ENCODE data around the gene TBC1D9. TPM values are rescaled to one million over a fixed set of nuclear protein-coding genes. Genes with fewer than 3 reads are reported as not detected.

The TBC1D9 gene
- total RNA-seq, 1 experiment from 2014 or later, result 0.70 TPM

DNA sequence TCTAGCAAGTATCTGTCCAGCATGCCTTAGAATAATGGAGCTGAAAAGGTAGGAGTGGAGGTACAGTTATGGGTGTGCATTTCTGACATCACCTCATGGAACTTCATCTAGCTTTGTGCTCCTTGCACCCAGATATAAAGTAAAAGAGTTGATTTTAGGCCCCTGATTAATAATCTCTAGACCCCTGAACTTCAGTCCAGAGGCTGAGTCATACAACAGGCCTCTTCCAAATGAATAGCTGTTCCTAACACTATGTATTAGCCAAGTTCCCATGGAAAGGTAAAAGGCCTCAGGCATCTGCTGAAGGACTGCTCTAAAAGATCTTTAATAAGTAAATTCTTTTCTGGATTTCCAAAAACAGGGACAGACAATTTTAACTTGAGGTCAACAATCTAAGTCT, 16.2 kb downstream of the TBC1D9 start:
- no peaks in the 10 kb centered on the region; the same call in 1 of the 2 replicates for H3K27me3 Mint-ChIP-seq (ENCODE audit: low read depth)
- no peaks in the 10 kb centered on the region for H3K9me3 Mint-ChIP-seq
- ChIA-PET POLR2A (no interaction called here), CTCF (no interaction called here)
- peaks cover 82% of the 10 kb centered on the region for H3K4me1 Mint-ChIP-seq
- ATAC-seq, result no peak
- TF ChIP-seq MYBL2 (CRISPR knock-in tag; IDR thresholded peaks at IDR 0.05) (no peak), ESRRA (CRISPR knock-in tag; IDR thresholded peaks at IDR 0.05; ENCODE audit: borderline replicate concordance) (no peak), TP53 (CRISPR knock-in tag; IDR thresholded peaks at IDR 0.05) (no peak), ZNF671 (CRISPR knock-in tag; IDR thresholded peaks at IDR 0.05) (no peak), GRHL2 (CRISPR knock-in tag; IDR thresholded peaks at IDR 0.05; ENCODE audit: insufficient replicate concordance, severe bottlenecking) (no peak), ETV6 (CRISPR knock-in tag; IDR thresholded peaks at IDR 0.05) (no peak), CREM (CRISPR knock-in tag; IDR thresholded peaks at IDR 0.05) (no peak), SMAD4 (CRISPR knock-in tag; IDR thresholded peaks at IDR 0.05) (no peak), ZNF121 (CRISPR knock-in tag; IDR thresholded peaks at IDR 0.05) (no peak), HMGA2 (CRISPR knock-in tag; IDR thresholded peaks at IDR 0.05) (no peak), ZNF423 (CRISPR knock-in tag; IDR thresholded peaks at IDR 0.05) (no peak), ZNF232 (CRISPR knock-in tag; IDR thresholded peaks at IDR 0.05) (no peak)
- TF ChIP-seq, protein P1, sequence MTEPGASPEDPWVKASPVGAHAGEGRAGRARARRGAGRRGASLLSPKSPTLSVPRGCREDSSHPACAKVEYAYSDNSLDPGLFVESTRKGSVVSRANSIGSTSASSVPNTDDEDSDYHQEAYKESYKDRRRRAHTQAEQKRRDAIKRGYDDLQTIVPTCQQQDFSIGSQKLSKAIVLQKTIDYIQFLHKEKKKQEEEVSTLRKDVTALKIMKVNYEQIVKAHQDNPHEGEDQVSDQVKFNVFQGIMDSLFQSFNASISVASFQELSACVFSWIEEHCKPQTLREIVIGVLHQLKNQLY (CRISPR knock-in tag; IDR thresholded peaks at IDR 0.05), result no peak
- TF ChIP-seq, protein P2, sequence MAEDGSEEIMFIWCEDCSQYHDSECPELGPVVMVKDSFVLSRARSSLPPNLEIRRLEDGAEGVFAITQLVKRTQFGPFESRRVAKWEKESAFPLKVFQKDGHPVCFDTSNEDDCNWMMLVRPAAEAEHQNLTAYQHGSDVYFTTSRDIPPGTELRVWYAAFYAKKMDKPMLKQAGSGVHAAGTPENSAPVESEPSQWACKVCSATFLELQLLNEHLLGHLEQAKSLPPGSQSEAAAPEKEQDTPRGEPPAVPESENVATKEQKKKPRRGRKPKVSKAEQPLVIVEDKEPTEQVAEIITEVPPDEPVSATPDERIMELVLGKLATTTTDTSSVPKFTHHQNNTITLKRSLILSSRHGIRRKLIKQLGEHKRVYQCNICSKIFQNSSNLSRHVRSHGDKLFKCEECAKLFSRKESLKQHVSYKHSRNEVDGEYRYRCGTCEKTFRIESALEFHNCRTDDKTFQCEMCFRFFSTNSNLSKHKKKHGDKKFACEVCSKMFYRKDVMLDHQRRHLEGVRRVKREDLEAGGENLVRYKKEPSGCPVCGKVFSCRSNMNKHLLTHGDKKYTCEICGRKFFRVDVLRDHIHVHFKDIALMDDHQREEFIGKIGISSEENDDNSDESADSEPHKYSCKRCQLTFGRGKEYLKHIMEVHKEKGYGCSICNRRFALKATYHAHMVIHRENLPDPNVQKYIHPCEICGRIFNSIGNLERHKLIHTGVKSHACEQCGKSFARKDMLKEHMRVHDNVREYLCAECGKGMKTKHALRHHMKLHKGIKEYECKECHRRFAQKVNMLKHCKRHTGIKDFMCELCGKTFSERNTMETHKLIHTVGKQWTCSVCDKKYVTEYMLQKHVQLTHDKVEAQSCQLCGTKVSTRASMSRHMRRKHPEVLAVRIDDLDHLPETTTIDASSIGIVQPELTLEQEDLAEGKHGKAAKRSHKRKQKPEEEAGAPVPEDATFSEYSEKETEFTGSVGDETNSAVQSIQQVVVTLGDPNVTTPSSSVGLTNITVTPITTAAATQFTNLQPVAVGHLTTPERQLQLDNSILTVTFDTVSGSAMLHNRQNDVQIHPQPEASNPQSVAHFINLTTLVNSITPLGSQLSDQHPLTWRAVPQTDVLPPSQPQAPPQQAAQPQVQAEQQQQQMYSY (CRISPR knock-in tag; IDR thresholded peaks at IDR 0.05), result no peak
- TF ChIP-seq, protein P3, sequence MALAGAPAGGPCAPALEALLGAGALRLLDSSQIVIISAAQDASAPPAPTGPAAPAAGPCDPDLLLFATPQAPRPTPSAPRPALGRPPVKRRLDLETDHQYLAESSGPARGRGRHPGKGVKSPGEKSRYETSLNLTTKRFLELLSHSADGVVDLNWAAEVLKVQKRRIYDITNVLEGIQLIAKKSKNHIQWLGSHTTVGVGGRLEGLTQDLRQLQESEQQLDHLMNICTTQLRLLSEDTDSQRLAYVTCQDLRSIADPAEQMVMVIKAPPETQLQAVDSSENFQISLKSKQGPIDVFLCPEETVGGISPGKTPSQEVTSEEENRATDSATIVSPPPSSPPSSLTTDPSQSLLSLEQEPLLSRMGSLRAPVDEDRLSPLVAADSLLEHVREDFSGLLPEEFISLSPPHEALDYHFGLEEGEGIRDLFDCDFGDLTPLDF (CRISPR knock-in tag; IDR thresholded peaks at IDR 0.05), result no peak
- TF ChIP-seq, protein P4, sequence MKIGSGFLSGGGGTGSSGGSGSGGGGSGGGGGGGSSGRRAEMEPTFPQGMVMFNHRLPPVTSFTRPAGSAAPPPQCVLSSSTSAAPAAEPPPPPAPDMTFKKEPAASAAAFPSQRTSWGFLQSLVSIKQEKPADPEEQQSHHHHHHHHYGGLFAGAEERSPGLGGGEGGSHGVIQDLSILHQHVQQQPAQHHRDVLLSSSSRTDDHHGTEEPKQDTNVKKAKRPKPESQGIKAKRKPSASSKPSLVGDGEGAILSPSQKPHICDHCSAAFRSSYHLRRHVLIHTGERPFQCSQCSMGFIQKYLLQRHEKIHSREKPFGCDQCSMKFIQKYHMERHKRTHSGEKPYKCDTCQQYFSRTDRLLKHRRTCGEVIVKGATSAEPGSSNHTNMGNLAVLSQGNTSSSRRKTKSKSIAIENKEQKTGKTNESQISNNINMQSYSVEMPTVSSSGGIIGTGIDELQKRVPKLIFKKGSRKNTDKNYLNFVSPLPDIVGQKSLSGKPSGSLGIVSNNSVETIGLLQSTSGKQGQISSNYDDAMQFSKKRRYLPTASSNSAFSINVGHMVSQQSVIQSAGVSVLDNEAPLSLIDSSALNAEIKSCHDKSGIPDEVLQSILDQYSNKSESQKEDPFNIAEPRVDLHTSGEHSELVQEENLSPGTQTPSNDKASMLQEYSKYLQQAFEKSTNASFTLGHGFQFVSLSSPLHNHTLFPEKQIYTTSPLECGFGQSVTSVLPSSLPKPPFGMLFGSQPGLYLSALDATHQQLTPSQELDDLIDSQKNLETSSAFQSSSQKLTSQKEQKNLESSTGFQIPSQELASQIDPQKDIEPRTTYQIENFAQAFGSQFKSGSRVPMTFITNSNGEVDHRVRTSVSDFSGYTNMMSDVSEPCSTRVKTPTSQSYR (CRISPR knock-in tag; IDR thresholded peaks at IDR 0.05), result no peak
- TF ChIP-seq, protein P5, sequence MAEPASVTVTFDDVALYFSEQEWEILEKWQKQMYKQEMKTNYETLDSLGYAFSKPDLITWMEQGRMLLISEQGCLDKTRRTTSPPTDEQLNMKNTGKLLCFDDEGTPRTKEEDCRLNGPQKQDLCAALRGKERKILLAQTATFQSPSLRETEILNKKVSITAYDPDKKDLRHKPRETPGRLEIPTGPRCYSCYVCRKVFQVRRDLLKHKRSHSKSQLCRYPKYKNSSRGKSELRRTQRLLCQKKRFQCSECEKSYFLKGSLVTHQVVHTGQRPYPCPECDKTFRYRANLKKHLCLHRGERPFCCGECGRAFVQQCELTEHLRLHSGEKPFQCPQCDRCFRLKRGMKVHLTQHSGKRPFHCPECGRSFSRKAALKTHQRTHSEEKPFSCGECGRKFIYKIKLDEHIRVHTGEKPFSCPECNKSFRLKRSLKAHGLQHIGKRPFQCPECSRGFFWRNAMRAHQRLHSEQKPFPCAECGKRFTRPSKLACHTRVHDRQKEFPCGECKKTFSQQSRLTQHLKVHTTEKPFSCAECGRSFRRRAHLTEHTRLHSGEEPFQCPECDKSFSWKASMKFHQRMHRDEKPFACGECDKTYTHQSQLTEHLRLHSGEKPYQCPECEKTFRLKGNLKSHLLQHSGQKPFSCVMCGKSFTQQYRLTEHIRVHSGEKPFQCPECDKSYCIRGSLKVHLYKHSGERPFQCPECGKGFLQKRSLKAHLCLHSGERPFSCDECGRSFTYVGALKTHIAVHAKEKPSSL (CRISPR knock-in tag; conservative IDR thresholded peaks at IDR 0.05), result no peak
- no peak overlapping the region for H3K27ac Mint-ChIP-seq
- DNase-seq (ENCODE audit: low spot score), result no peak
- H3K36me3 Mint-ChIP-seq, result no peaks in the 10 kb centered on the region
- H3K4me3 Mint-ChIP-seq, result no peak overlapping the region

All from WTC11 (cell line).